ENCODE results near the gene PRRG1. TPM values are rescaled to one million over a fixed set of nuclear protein-coding genes. Genes with fewer than 3 reads are reported as not detected.

Gene PRRG1
- total RNA-seq, 2 experiments from 2014 or later: not detected

DNA sequence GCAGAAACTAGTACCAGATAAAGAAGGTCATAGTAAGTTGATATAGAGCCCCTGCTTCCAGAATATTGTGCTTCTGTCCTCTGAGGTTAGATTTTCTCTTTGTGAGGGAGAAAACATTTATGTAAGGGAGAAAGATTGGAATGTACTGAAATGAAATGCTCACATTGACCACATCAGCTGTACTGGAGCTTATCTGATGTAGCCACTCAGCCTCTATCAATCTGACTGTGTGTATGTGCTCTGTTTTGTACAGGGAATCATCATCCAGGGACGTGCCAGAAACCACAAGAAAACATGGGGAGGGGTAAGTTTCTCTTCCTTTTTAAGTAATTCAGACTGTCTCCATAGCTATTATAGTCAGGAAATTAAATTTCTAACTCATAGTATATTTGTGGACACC lies 56.8 kb downstream of the PRRG1 start:
- Histone ChIP-seq H3K27ac (ENCODE audit: low read depth, low read length, poor library complexity, severe bottlenecking) (no peak overlapping the region), H4K20me1 (ENCODE audit: insufficient read depth, low read length) (no peaks in the 10 kb centered on the region), H3K36me3 (ENCODE audit: insufficient read depth, low read length) (no peaks in the 10 kb centered on the region), H3K9me3 (ENCODE audit: low read length) (no peaks in the 10 kb centered on the region), H3K9me2 (ENCODE audit: insufficient read depth, low read length) (no peaks in the 10 kb centered on the region), H3K79me2 (ENCODE audit: insufficient read depth, low read depth, low read length) (no peaks in the 10 kb centered on the region), H2AFZ (ENCODE audit: low read length) (no peak overlapping the region), H3K4me1 (ENCODE audit: insufficient read depth, low read length, poor library complexity, severe bottlenecking) (no peaks in the 10 kb centered on the region), H3K4me2 (ENCODE audit: low read length) (no peak overlapping the region), H3K4me3 (ENCODE audit: low read depth, low read length, poor library complexity, severe bottlenecking) (no peak overlapping the region)
- CTCF ChIA-PET (ENCODE audit: unreplicated experiment): no interaction called here
- POLR2A ChIA-PET: no interaction called here
- DNase-seq (ENCODE audit: low spot score): no peak
- intact Hi-C loops (cut with micrococcal nuclease; ENCODE audit: unreplicated experiment): no loop called here
- TF ChIP-seq CTCF (conservative IDR thresholded peaks at IDR 0.05; ENCODE audit: low read length) (no peak), EZH2phosphoT487 (IDR thresholded peaks at IDR 0.05; ENCODE audit: borderline replicate concordance, low read depth, low read length) (no peak)
- no TSS peak for BruUV-seq (replicated peaks)

GRCh38 chrX:37407736-37408135 lies 58.6 kb downstream of the PRRG1 start:
- POLR2A ChIA-PET: interaction anchor here (0.6 kb wide), 1 partner anchor 1651 kb away, joined by 3 read pairs; no protein-coding TSS in a partner anchor
- Histone ChIP-seq H3K9me2 (ENCODE audit: insufficient read depth, low read length) (no peaks in the 10 kb centered on the region), H3K36me3 (ENCODE audit: insufficient read depth, low read length) (no peaks in the 10 kb centered on the region), H3K27ac (ENCODE audit: low read depth, low read length, poor library complexity, severe bottlenecking) (no peak overlapping the region), H3K9me3 (ENCODE audit: low read length) (no peaks in the 10 kb centered on the region), H4K20me1 (ENCODE audit: insufficient read depth, low read length) (no peaks in the 10 kb centered on the region), H2AFZ (ENCODE audit: low read length) (no peak overlapping the region), H3K4me3 (ENCODE audit: low read depth, low read length, poor library complexity, severe bottlenecking) (no peak overlapping the region), H3K4me2 (ENCODE audit: low read length) (no peak overlapping the region), H3K79me2 (ENCODE audit: insufficient read depth, low read depth, low read length) (no peaks in the 10 kb centered on the region), H3K4me1 (ENCODE audit: insufficient read depth, low read length, poor library complexity, severe bottlenecking) (no peaks in the 10 kb centered on the region)
- no peak for TF ChIP-seq CTCF (conservative IDR thresholded peaks at IDR 0.05; ENCODE audit: low read length)
- TF ChIP-seq EZH2phosphoT487 (IDR thresholded peaks at IDR 0.05; ENCODE audit: borderline replicate concordance, low read depth, low read length): no peak
- intact Hi-C loops (cut with micrococcal nuclease; ENCODE audit: unreplicated experiment): no loop called here
- BruUV-seq (replicated peaks): no TSS peak
- CTCF ChIA-PET (ENCODE audit: unreplicated experiment): no interaction called here
- no peak for DNase-seq (ENCODE audit: low spot score)

DNA sequence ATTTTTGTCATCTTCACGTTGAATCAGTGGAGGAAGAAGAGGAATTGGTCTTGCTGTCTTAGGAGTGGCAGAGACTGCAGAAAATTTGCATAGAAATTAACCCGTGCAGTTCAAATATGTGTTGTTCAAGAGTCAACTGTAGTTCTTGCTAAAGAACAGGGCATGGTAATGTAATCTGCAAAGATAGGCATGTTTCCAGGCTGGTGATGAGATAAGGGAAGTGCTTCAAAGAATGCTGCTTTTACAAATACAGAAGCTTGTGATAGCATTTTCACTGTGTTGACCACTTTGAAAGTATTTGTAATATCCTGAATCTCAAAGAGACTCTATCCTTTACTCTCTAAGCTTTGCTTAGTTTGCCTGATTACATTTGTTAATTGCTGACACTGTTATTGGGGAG lies 60.1 kb downstream of the PRRG1 start:
- H4K20me1 ChIP-seq (ENCODE audit: insufficient read depth, low read length): no peaks in the 10 kb centered on the region
- ChIA-PET POLR2A (no interaction called here), CTCF (ENCODE audit: unreplicated experiment) (no interaction called here)
- no peaks in the 10 kb centered on the region for H3K79me2 ChIP-seq (ENCODE audit: insufficient read depth, low read depth, low read length)
- TF ChIP-seq CTCF (conservative IDR thresholded peaks at IDR 0.05; ENCODE audit: low read length): no peak
- no peak for TF ChIP-seq EZH2phosphoT487 (IDR thresholded peaks at IDR 0.05; ENCODE audit: borderline replicate concordance, low read depth, low read length)
- intact Hi-C loops (cut with micrococcal nuclease; ENCODE audit: unreplicated experiment): no loop called here
- no peak overlapping the region for H3K27ac ChIP-seq (ENCODE audit: low read depth, low read length, poor library complexity, severe bottlenecking)
- H3K4me2 ChIP-seq (ENCODE audit: low read length): no peak overlapping the region
- H3K4me3 ChIP-seq (ENCODE audit: low read depth, low read length, poor library complexity, severe bottlenecking): no peak overlapping the region
- no peaks in the 10 kb centered on the region for H3K9me2 ChIP-seq (ENCODE audit: insufficient read depth, low read length)
- H3K36me3 ChIP-seq (ENCODE audit: insufficient read depth, low read length): no peaks in the 10 kb centered on the region
- DNase-seq (ENCODE audit: low spot score): no peak
- no peak overlapping the region for H2AFZ ChIP-seq (ENCODE audit: low read length)
- BruUV-seq (replicated peaks): no TSS peak
- no peaks in the 10 kb centered on the region for H3K4me1 ChIP-seq (ENCODE audit: insufficient read depth, low read length, poor library complexity, severe bottlenecking)
- H3K9me3 ChIP-seq (ENCODE audit: low read length): no peaks in the 10 kb centered on the region
